HepG2 (cell line): Measurements from ENCODE around the gene CRYBA1. TPM values are rescaled to one million over a fixed set of nuclear protein-coding genes. Genes with fewer than 3 reads are reported as not detected.

ENCODE experiments used
- ATAC-seq: fragments of 200-7000 bp; cut with Tn5 transposase; 3 replicates; pipeline ENCODE4 v1.9.1; 2020; ENCODE audit warnings: mild to moderate bottlenecking, moderate library complexity
- BruUV-seq: library from RNA; stranded (reverse); fragments of 400-500 nt; replicated peaks from 2 replicates; lab custom pipeline; 2021; lab: Mats Ljungman, UMichigan
- CTCF ChIA-PET: fragments of 300-600 bp; formaldehyde crosslinking; extraction: SDS; loops from one replicate; lab custom pipeline; 2021; ENCODE audit warnings: low total read pairs, inconsistent platforms, low intra/inter-chr PET ratio; lab: Yijun Ruan, JAX
- POLR2A ChIA-PET: fragments of 350-600 bp; sonication (Branson Sonifier 250); formaldehyde crosslinking; loops from one replicate; lab custom pipeline; 2020; ENCODE audit warnings: antibody characterized with exemption, inconsistent platforms; lab: Yijun Ruan, JAX
- DNase-seq: peaks from one replicate; pipeline ENCODE4 v3.0.0-alpha.2; 2015; ENCODE audit warnings: low spot score
- FAIRE-seq: peaks from 3 replicates; lab custom pipeline; 2011; peaks lifted over from hg19 to GRCh38; lab: Jason Lieb, UNC
- H2AFZ ChIP-seq: one replicate; pipeline ENCODE4 v1.6.1; 2011; ENCODE audit warnings: low read length, inconsistent platforms
- H3K27ac ChIP-seq: fragments of 300-600 bp; 3 replicates; pipeline ENCODE4 v1.8.0; 2011; ENCODE audit warnings: mixed run types, mild to moderate bottlenecking, mixed read lengths, low read length, inconsistent platforms; ENCODE audit not compliant: insufficient read depth; ENCODE audit errors: extremely low read length
- H3K27me3 ChIP-seq, 2 experiments: fragments of 200-600 bp in 1 of 2; 2 replicates in 1 of 2; 3 replicates in 1 of 2; pipeline versions ENCODE4 v1.6.0 to v1.8.0; 2011; ENCODE audit warnings: low read length in 2 of 2, mild to moderate bottlenecking in 2 of 2, moderate library complexity in 2 of 2, inconsistent platforms in 1 of 2; ENCODE audit not compliant: insufficient read depth in 2 of 2, control insufficient read depth in 1 of 2
- H3K36me3 ChIP-seq, 2 experiments: fragments of 200-600 bp in 1 of 2; replicated peaks in 1 of 2; 2 replicates in 1 of 2; 3 replicates in 1 of 2; pipeline versions ENCODE4 v1.5.1 to v1.8.0; 2011; ENCODE audit warnings: low read length in 2 of 2, inconsistent platforms in 1 of 2; ENCODE audit not compliant: insufficient read depth in 2 of 2, control insufficient read depth in 1 of 2
- H3K4me1 ChIP-seq: 2 replicates; pipeline ENCODE4 v1.5.1; 2012; ENCODE audit warnings: low read length, inconsistent platforms; ENCODE audit not compliant: insufficient read depth
- H3K4me2 ChIP-seq: 2 replicates; pipeline ENCODE4 v1.6.0; 2011; ENCODE audit warnings: low read depth, low read length, inconsistent platforms
- H3K4me3 ChIP-seq, 3 experiments: fragments of 200-600 bp in 1 of 3; sonication (generic), shearing (Covaris generic) in 1 of 3; replicated peaks in 1 of 3; 2 replicates each; pipeline ENCODE4 v1.5.1; 2011 to 2016; ENCODE audit warnings: low read length in 3 of 3, inconsistent platforms in 2 of 3, low read depth in 2 of 3, mild to moderate bottlenecking in 2 of 3, control low read depth in 1 of 3, mixed read lengths in 1 of 3; ENCODE audit not compliant: insufficient read depth in 1 of 3
- H3K79me2 ChIP-seq: one replicate; pipeline ENCODE4 v1.6.1; 2011; ENCODE audit warnings: low read length, inconsistent platforms; ENCODE audit not compliant: insufficient read depth
- H3K9ac ChIP-seq: 2 replicates; pipeline ENCODE4 v1.6.0; 2011; ENCODE audit warnings: mild to moderate bottlenecking, low read depth, low read length, inconsistent platforms; ENCODE audit not compliant: insufficient read depth
- H3K9me3 ChIP-seq: 2 replicates; pipeline ENCODE4 v1.5.1; 2012; ENCODE audit warnings: mild to moderate bottlenecking, low read length
- H4K20me1 ChIP-seq: 2 replicates; pipeline ENCODE4 v1.6.0; 2011; ENCODE audit warnings: inconsistent platforms, mild to moderate bottlenecking, low read length, moderate library complexity; ENCODE audit not compliant: insufficient read depth
- FIP1L1 ChIP-seq: fragments of 200-400 bp; formaldehyde crosslinking; IDR thresholded peaks from 2 replicates; pipeline ENCODE4 v1.6.1; 2018; ENCODE audit warnings: low read depth, mild to moderate bottlenecking, low read length, moderate library complexity, borderline replicate concordance; ENCODE audit not compliant: insufficient read depth
- FOXO1 ChIP-seq: sonication (generic); formaldehyde crosslinking; IDR thresholded peaks from 2 replicates; pipeline ENCODE4 v1.4.0; 2020; ENCODE audit warnings: missing genetic modification reagents
- HBP1 ChIP-seq: IDR thresholded peaks from 2 replicates; pipeline ENCODE4 v1.6.1; 2016; ENCODE audit warnings: low read depth, control low read depth
- HCFC1 ChIP-seq: fragments of 150-350 bp; IDR thresholded peaks from 2 replicates; pipeline ENCODE4 v1.6.1; 2014; ENCODE audit warnings: low read depth, low read length
- MAF1 ChIP-seq: sonication (generic); formaldehyde crosslinking; IDR thresholded peaks from 2 replicates; pipeline ENCODE4 v1.5.0; 2020; ENCODE audit warnings: missing genetic modification reagents, borderline replicate concordance
- MAZ ChIP-seq, 2 experiments: sonication (generic) in 1 of 2; formaldehyde crosslinking in 1 of 2; IDR thresholded peaks; 2 replicates each; pipeline versions ENCODE4 v1.5.0 to v1.6.1; 2012 to 2020; ENCODE audit warnings: low read depth in 2 of 2, mild to moderate bottlenecking in 2 of 2, borderline replicate concordance in 1 of 2, improper control_type of control experiment in 1 of 2, low read length in 1 of 2, missing genetic modification reagents in 1 of 2, moderate library complexity in 1 of 2
- NAIF1 ChIP-seq: sonication (generic); formaldehyde crosslinking; IDR thresholded peaks from 2 replicates; pipeline ENCODE4 v1.5.0; 2020; ENCODE audit warnings: mild to moderate bottlenecking, missing genetic modification reagents, borderline replicate concordance
- NCOA2 ChIP-seq: sonication (generic); formaldehyde crosslinking; IDR thresholded peaks from 2 replicates; pipeline ENCODE4 v1.8.0; 2022; ENCODE audit warnings: inconsistent platforms
- POLR2AphosphoS2 ChIP-seq: IDR thresholded peaks from 2 replicates; pipeline ENCODE4 v1.6.1; 2011; ENCODE audit warnings: low read depth, low read length, improper control_type of control experiment
- SATB2 ChIP-seq: sonication (generic); formaldehyde crosslinking; IDR thresholded peaks from 2 replicates; pipeline ENCODE4 v1.5.0; 2020; ENCODE audit warnings: missing genetic modification reagents
- ZBTB3 ChIP-seq: sonication (generic); formaldehyde crosslinking; IDR thresholded peaks from 2 replicates; pipeline ENCODE4 v1.4.0; 2020; ENCODE audit warnings: low read depth, mild to moderate bottlenecking, moderate library complexity, missing genetic modification reagents, borderline replicate concordance
- ZBTB42 ChIP-seq: sonication (generic); formaldehyde crosslinking; IDR thresholded peaks from 2 replicates; pipeline ENCODE4 v1.5.0; 2020; ENCODE audit warnings: mild to moderate bottlenecking, missing genetic modification reagents
- ZFX ChIP-seq: sonication (generic); formaldehyde crosslinking; IDR thresholded peaks from 2 replicates; pipeline ENCODE4 v1.4.0; 2020; ENCODE audit warnings: mild to moderate bottlenecking, low read depth, missing genetic modification reagents, moderate library complexity
- ZNF10 ChIP-seq: sonication (generic); formaldehyde crosslinking; IDR thresholded peaks from 2 replicates; pipeline ENCODE4 v1.4.0; 2020; ENCODE audit warnings: mild to moderate bottlenecking, low read depth, missing genetic modification reagents, borderline replicate concordance
- ZNF224 ChIP-seq: sonication (generic); formaldehyde crosslinking; IDR thresholded peaks from 2 replicates; pipeline ENCODE4 v1.5.0; 2020; ENCODE audit warnings: mild to moderate bottlenecking, missing genetic modification reagents
- WGBS: methylation state at CpG from one replicate; pipeline ENCODE4 v1.1.6; 2017; ENCODE audit warnings: low lambda C conversion rate; 5-methylcytosine and 5-hydroxymethylcytosine counted together
- in situ Hi-C: cut with HindIII; loops from 2 replicates; pipeline ENCODE4 v1.10.0; 2017; ENCODE audit warnings: low pct_unique_long_range_greater_than_20kb; ENCODE audit not compliant: extremely low pct_ligation_motif_present
- intact Hi-C: fragments of 100-400 bp; cut with micrococcal nuclease; formaldehyde crosslinking; loops from one replicate; pipeline ENCODE4 v1.10.0; 2022; ENCODE audit not compliant: unreplicated experiment
- polyA plus RNA-seq, 8 experiments: library from polyadenylated mRNA; depleted of rRNA in 3 of 8; stranded (reverse) in 7 of 8; unstranded in 1 of 8; fragments of >200 nt; fragmentation: Illumina TruSeq in 4 of 8; extraction: Trizol in 4 of 8; gene quantifications; 2 replicates each; pipeline versions ENCODE4 v1.2.1 to v1.2.3, GENCODE V29; 2011 to 2016; ENCODE audit warnings: low read depth in 4 of 8, missing spikeins in 1 of 8, mixed read lengths in 1 of 8; ENCODE audit not compliant: insufficient read depth in 1 of 8
- total RNA-seq, 5 experiments: library from RNA; depleted of rRNA; stranded (reverse); fragments of >200 nt; fragmentation: Illumina TruSeq; extraction: Trizol; gene quantifications; 2 replicates each; pipeline ENCODE4 v1.2.3, GENCODE V29; 2016; ENCODE audit warnings: low read depth in 1 of 5
- TF ChIP-seq, protein P1 (sequence below): sonication (generic); formaldehyde crosslinking; IDR thresholded peaks from 2 replicates; pipeline ENCODE4 v1.4.0; 2020; ENCODE audit warnings: missing genetic modification reagents

CRYBA1 gene
- total and polyA plus RNA-seq, 2 of the 13 experiments (the other 11 are each of a cell fraction or from before 2014, with no cell fraction given) = not detected

GRCh38 chr17:29215174-29215573 lies 31.5 kb upstream of the CRYBA1 start:
- Histone ChIP-seq H4K20me1 (no peaks in the 10 kb centered on the region), H3K4me2 (no peak overlapping the region), H3K4me1 (peaks cover 20% of the 10 kb centered on the region), H3K9ac (no peak overlapping the region), H3K27ac (no peak overlapping the region), H3K27me3 (peaks cover 1 to 8% of the 10 kb centered on the region in 2 experiments; a peak in 3 of 5 replicates), H3K4me3 (no peak overlapping the region), H2AFZ (no peak overlapping the region), H3K36me3 (no peaks in the 10 kb centered on the region), H3K9me3 (no peaks in the 10 kb centered on the region), H3K79me2 (no peaks in the 10 kb centered on the region)
- no peak for ATAC-seq
- in situ Hi-C loops = loop anchor here (5.0 kb wide), 1 partner anchor 68 kb away; no protein-coding TSS in a partner anchor
- POLR2A ChIA-PET = interaction anchor here (1.0 kb wide), 1 partner anchor 79 kb away, joined by 3 read pairs; the partner anchor contains the start of gene NUFIP2
- CTCF ChIA-PET = interaction anchor here (1.5 kb wide), 1 partner anchor 66 kb away, joined by 3 read pairs; no protein-coding TSS in a partner anchor
- DNase-seq = no peak
- no peak for TF ChIP-seq ZNF10 (CRISPR knock-in tag)
- FAIRE-seq = no peak
- intact Hi-C loops = no loop called here
- no TSS peak for BruUV-seq
- 68% methylated on average over 10 of the region's 10 CpGs for WGBS

GRCh38 chr17:29215717-29216116 lies 30.9 kb upstream of the CRYBA1 start:
- no peak overlapping the region for H3K4me3 ChIP-seq
- no peaks in the 10 kb centered on the region for H4K20me1 ChIP-seq
- no peak overlapping the region for H3K4me2 ChIP-seq
- ChIA-PET CTCF (interaction anchor here (1.5 kb wide), 1 partner anchor 67 kb away, joined by 3 read pairs; no protein-coding TSS in a partner anchor), POLR2A (interaction anchor here (1.0 to 1.6 kb wide), 2 partner anchors 67 to 78 kb away, joined by 3 to 4 read pairs; partner anchors contain the start of gene NUFIP2)
- FAIRE-seq (no peak), ATAC-seq (no peak), DNase-seq (no peak)
- WGBS = 6% methylated on average over 4 of the region's 4 CpGs
- H3K27me3 ChIP-seq = peaks cover 1 to 8% of the 10 kb centered on the region in 2 experiments; a peak in 3 of 5 replicates
- H3K79me2 ChIP-seq = no peaks in the 10 kb centered on the region
- peaks cover 20% of the 10 kb centered on the region for H3K4me1 ChIP-seq
- intact Hi-C loops = no loop called here
- no peak overlapping the region for H3K9ac ChIP-seq
- H3K27ac ChIP-seq = no peak overlapping the region
- no peaks in the 10 kb centered on the region for H3K36me3 ChIP-seq
- H2AFZ ChIP-seq = no peak overlapping the region
- no TSS peak for BruUV-seq
- in situ Hi-C loops = loop anchor here (5.0 kb wide), 1 partner anchor 68 kb away; no protein-coding TSS in a partner anchor
- H3K9me3 ChIP-seq = no peaks in the 10 kb centered on the region
- TF ChIP-seq POLR2AphosphoS2 (no peak), ZBTB3 (CRISPR knock-in tag) (no peak), FOXO1 (CRISPR knock-in tag) (no peak), NCOA2 (CRISPR knock-in tag) (no peak), SATB2 (CRISPR knock-in tag) (no peak), ZFX (CRISPR knock-in tag) (no peak), FIP1L1 (no peak), MAF1 (no peak), HBP1 (no peak), HCFC1 (no peak), ZNF224 (CRISPR knock-in tag) (no peak), NAIF1 (CRISPR knock-in tag) (no peak), MAZ (IDR thresholded peaks at IDR 0.05; ENCODE audit: borderline replicate concordance, low read depth, low read length) (no peak), MAZ (CRISPR knock-in tag; IDR thresholded peaks at IDR 0.05; ENCODE audit: low read depth) (no peak), ZBTB42 (CRISPR knock-in tag) (no peak)
- TF ChIP-seq, protein P1, sequence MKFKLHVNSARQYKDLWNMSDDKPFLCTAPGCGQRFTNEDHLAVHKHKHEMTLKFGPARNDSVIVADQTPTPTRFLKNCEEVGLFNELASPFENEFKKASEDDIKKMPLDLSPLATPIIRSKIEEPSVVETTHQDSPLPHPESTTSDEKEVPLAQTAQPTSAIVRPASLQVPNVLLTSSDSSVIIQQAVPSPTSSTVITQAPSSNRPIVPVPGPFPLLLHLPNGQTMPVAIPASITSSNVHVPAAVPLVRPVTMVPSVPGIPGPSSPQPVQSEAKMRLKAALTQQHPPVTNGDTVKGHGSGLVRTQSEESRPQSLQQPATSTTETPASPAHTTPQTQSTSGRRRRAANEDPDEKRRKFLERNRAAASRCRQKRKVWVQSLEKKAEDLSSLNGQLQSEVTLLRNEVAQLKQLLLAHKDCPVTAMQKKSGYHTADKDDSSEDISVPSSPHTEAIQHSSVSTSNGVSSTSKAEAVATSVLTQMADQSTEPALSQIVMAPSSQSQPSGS (CRISPR knock-in tag) = no peak
